GM12878 (cell line): Measurements from ENCODE around the gene AFG1L. TPM values are rescaled to one million over a fixed set of nuclear protein-coding genes. Genes with fewer than 3 reads are reported as not detected.

Experiments
- ATAC-seq: fragments of 200-7000 bp; cut with Tn5 transposase; 3 replicates; pipeline ENCODE4 v1.9.1; 2020; ENCODE audit warnings: mild to moderate bottlenecking, moderate library complexity
- BruUV-seq: library from RNA; stranded (reverse); fragments of 400-500 nt; replicated peaks from 2 replicates; lab custom pipeline; 2021; lab: Mats Ljungman, UMichigan
- CTCF ChIA-PET: fragments of 300-600 bp; sonication (Branson Sonifier 250); formaldehyde crosslinking; extraction: SDS; loops from one replicate; lab custom pipeline; 2021; ENCODE audit warnings: inconsistent platforms; lab: Yijun Ruan, JAX
- POLR2A ChIA-PET: fragments of 350-600 bp; formaldehyde crosslinking; extraction: SDS; loops from one replicate; lab custom pipeline; 2021; ENCODE audit warnings: inconsistent platforms; lab: Charles Lee
- RAD21 ChIA-PET: fragments of 300-600 bp; sonication (Branson Sonifier 250); formaldehyde crosslinking; loops from one replicate; lab custom pipeline; 2023; ENCODE audit warnings: antibody characterized with exemption; ENCODE audit not compliant: unreplicated experiment; lab: Charles Lee
- SMC1A ChIA-PET: fragments of 300-600 bp; sonication (Branson Sonifier 250); formaldehyde crosslinking; loops from one replicate; lab custom pipeline; 2023; ENCODE audit not compliant: unreplicated experiment, uncharacterized antibody; lab: Charles Lee
- DNase-seq: peaks from one replicate; pipeline ENCODE4 v3.0.0-alpha.2; 2011; ENCODE audit warnings: low read depth, low spot score
- FAIRE-seq: peaks from 3 replicates; lab custom pipeline; 2011; peaks lifted over from hg19 to GRCh38; lab: Jason Lieb, UNC
- H2AFZ ChIP-seq: 2 replicates; pipeline ENCODE4 v1.6.0; 2011; ENCODE audit warnings: low read depth, low read length, control low read depth; ENCODE audit not compliant: control insufficient read depth
- H3K27ac ChIP-seq: 2 replicates; pipeline ENCODE4 v1.5.1; 2011; ENCODE audit warnings: control low read depth; ENCODE audit not compliant: control insufficient read depth, insufficient read depth
- H3K27me3 ChIP-seq, 2 experiments: replicated peaks in 1 of 2; 2 replicates each; pipeline versions ENCODE4 v1.6.0 to v1.6.1; 2011; ENCODE audit warnings: low read length in 1 of 2; ENCODE audit not compliant: control insufficient read depth in 2 of 2, insufficient read depth in 2 of 2
- H3K36me3 ChIP-seq, 2 experiments: 2 replicates each; pipeline ENCODE4 v1.5.1; 2011; ENCODE audit warnings: low read length in 1 of 2; ENCODE audit not compliant: control insufficient read depth in 2 of 2, insufficient read depth in 2 of 2
- H3K4me1 ChIP-seq: 2 replicates; pipeline ENCODE4 v1.6.1; 2011; ENCODE audit warnings: mild to moderate bottlenecking, low read length, moderate library complexity, mixed read lengths; ENCODE audit not compliant: control insufficient read depth, insufficient read depth
- H3K4me2 ChIP-seq: 2 replicates; pipeline ENCODE4 v1.6.0; 2011; ENCODE audit warnings: control low read depth; ENCODE audit not compliant: control insufficient read depth, insufficient read depth
- H3K4me3 ChIP-seq: fragments of 200-600 bp; sonication (generic); 2 replicates; pipeline ENCODE4 v1.5.1; 2016
- H3K79me2 ChIP-seq: 2 replicates; pipeline ENCODE4 v1.6.0; 2011; ENCODE audit warnings: low read length; ENCODE audit not compliant: control insufficient read depth, insufficient read depth
- H3K9ac ChIP-seq: 2 replicates; pipeline ENCODE4 v1.8.0; 2011; ENCODE audit warnings: low read length, control low read depth, mixed read lengths; ENCODE audit not compliant: control insufficient read depth, insufficient read depth
- H3K9me3 ChIP-seq: replicated peaks from 3 replicates; pipeline ENCODE4 v1.5.1; 2011; ENCODE audit warnings: mild to moderate bottlenecking, low read length; ENCODE audit not compliant: control insufficient read depth, insufficient read depth
- H4K20me1 ChIP-seq: 2 replicates; pipeline ENCODE4 v1.6.0; 2011; ENCODE audit not compliant: control insufficient read depth, insufficient read depth
- ASH2L ChIP-seq: fragments of 300-600, 200-600 bp; sonication (generic); IDR thresholded peaks from 2 replicates; pipeline ENCODE4 v1.6.1; 2017; ENCODE audit warnings: low read depth, mild to moderate bottlenecking, borderline replicate concordance
- CEBPB ChIP-seq, 2 experiments: fragments of 150-350 bp in 1 of 2; IDR thresholded peaks; 2 replicates each; pipeline ENCODE4 v1.6.1; 2012 to 2014; ENCODE audit warnings: low read depth in 2 of 2, low read length in 2 of 2, borderline replicate concordance in 1 of 2, inconsistent platforms in 1 of 2
- CREB1 ChIP-seq: IDR thresholded peaks from 2 replicates; pipeline ENCODE4 v1.6.1; 2012; ENCODE audit warnings: low read depth, mild to moderate bottlenecking, inconsistent platforms
- IRF4 ChIP-seq: IDR thresholded peaks from 2 replicates; pipeline ENCODE4 v1.6.1; 2011; ENCODE audit warnings: low read depth, low read length
- RAD21 ChIP-seq: IDR thresholded peaks from 2 replicates; pipeline ENCODE4 v1.6.1; 2011; ENCODE audit warnings: mild to moderate bottlenecking, low read depth, low read length, moderate library complexity; ENCODE audit not compliant: insufficient read depth
- RCOR1 ChIP-seq: conservative IDR thresholded peaks from 2 replicates; pipeline ENCODE4 v1.6.1; 2012; ENCODE audit warnings: low read depth, low read length, improper control_type of control experiment
- SIN3A ChIP-seq: IDR thresholded peaks from 2 replicates; pipeline ENCODE4 v1.6.1; 2012; ENCODE audit warnings: low read depth, low read length, improper control_type of control experiment
- SPI1 ChIP-seq: IDR thresholded peaks from 2 replicates; pipeline ENCODE4 v1.6.1; 2011; ENCODE audit warnings: low read depth, mild to moderate bottlenecking, low read length, moderate library complexity, borderline replicate concordance; ENCODE audit not compliant: insufficient read depth
- SRF ChIP-seq, 2 experiments: IDR thresholded peaks; 2 replicates each; pipeline ENCODE4 v1.6.1; 2011; ENCODE audit warnings: low read depth in 2 of 2, low read length in 2 of 2, mild to moderate bottlenecking in 1 of 2, moderate library complexity in 1 of 2
- SUPT20H ChIP-seq: IDR thresholded peaks from 2 replicates; pipeline ENCODE4 v1.6.1; 2011; ENCODE audit warnings: low read depth, mild to moderate bottlenecking, low read length, moderate library complexity, borderline replicate concordance; ENCODE audit not compliant: control insufficient read depth
- TBL1XR1 ChIP-seq: IDR thresholded peaks from 2 replicates; pipeline ENCODE4 v1.6.1; 2012; ENCODE audit warnings: low read depth, low read length, improper control_type of control experiment
- WRNIP1 ChIP-seq: IDR thresholded peaks from 2 replicates; pipeline ENCODE4 v1.6.1; 2011; ENCODE audit warnings: low read depth, low read length, improper control_type of control experiment, borderline replicate concordance
- YY1 ChIP-seq: IDR thresholded peaks from 2 replicates; pipeline ENCODE4 v1.6.1; 2011; ENCODE audit warnings: low read depth, mild to moderate bottlenecking, low read length
- ZNF24 ChIP-seq: fragments of 450-650 bp; IDR thresholded peaks from 2 replicates; pipeline ENCODE4 v1.6.1; 2017; ENCODE audit warnings: antibody characterized with exemption, mild to moderate bottlenecking
- WGBS: methylation state at CpG from one replicate; pipeline ENCODE4 v1.1.6; 2016; ENCODE audit warnings: low lambda C conversion rate; ENCODE audit not compliant: insufficient replicate concordance, insufficient coverage; ENCODE audit errors: missing lambda C conversion rate; 5-methylcytosine and 5-hydroxymethylcytosine counted together
- in situ Hi-C: fragments of 300-500 bp; cut with MboI; formaldehyde crosslinking; loops from 9 replicates; pipeline ENCODE4 v1.14.3; 2018; ENCODE audit warnings: mixed read lengths
- intact Hi-C: fragments of 100-400 bp; cut with micrococcal nuclease; formaldehyde crosslinking; loops from one replicate; pipeline ENCODE4 v1.14.2; 2022; ENCODE audit not compliant: unreplicated experiment
- polyA plus RNA-seq, 11 experiments: library from polyadenylated mRNA; depleted of rRNA in 4 of 11; unstranded in 6 of 11; stranded (reverse) in 5 of 11; fragments of >200 nt; fragmentation: Nextera tagmentation in 4 of 11; fragmentation: Illumina TruSeq in 1 of 11; extraction: Ambion mirVana in 4 of 11; extraction: Trizol in 1 of 11; gene quantifications; 1 replicate in 1 of 11; 2 replicates in 10 of 11; pipeline versions ENCODE4 v1.2.1 to v1.2.3, GENCODE V29; 2011 to 2016; ENCODE audit warnings: inconsistent platforms in 2 of 11, missing spikeins in 2 of 11, low read depth in 1 of 11
- total RNA-seq, 4 experiments: library from RNA; depleted of rRNA in 3 of 4; stranded (reverse); fragments of >200 nt in 3 of 4; fragmentation: Illumina TruSeq in 1 of 4; extraction: Trizol in 1 of 4; gene quantifications; 2 replicates each; pipeline versions ENCODE4 v1.2.1 to v1.2.3, GENCODE V29; 2013 to 2021
- TF ChIP-seq, protein P1 (sequence below): IDR thresholded peaks from 2 replicates; pipeline ENCODE4 v1.6.1; 2011; ENCODE audit warnings: mild to moderate bottlenecking, low read depth, low read length, moderate library complexity; ENCODE audit not compliant: insufficient replicate concordance
- TF ChIP-seq, protein P2 (sequence below): fragments of 450-650 bp; IDR thresholded peaks from 2 replicates; pipeline ENCODE4 v1.6.1; 2017; ENCODE audit warnings: mild to moderate bottlenecking, moderate library complexity
- TF ChIP-seq, protein P3 (sequence below): fragments of 450-650 bp; IDR thresholded peaks from 2 replicates; pipeline ENCODE4 v1.6.1; 2017; ENCODE audit warnings: mild to moderate bottlenecking

AFG1L gene
- total and polyA plus RNA-seq, 10 of the 15 experiments (the other 5 are each of a cell fraction or from before 2014, with no cell fraction given) = 2.3 to 9.0 (median 4.3) TPM

DNA sequence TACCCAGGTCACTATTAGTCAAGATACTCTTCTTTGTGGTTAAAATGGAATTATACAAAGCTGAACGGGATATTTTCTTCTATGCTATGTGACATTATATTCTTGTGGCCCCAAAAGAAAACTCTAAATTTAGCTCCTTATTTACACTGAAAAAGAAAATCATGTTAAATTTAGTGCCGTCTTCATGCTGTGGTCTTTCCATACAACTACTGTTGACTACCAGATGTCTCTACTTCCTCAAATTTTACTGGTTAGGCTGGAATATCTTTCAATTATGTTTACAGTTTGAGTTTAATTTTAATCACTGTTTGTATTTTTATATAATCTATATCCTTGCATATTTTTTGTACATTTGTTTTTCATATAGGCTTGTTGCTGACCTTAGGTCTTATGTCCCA lies 170.2 kb downstream of the AFG1L start:
- Histone ChIP-seq H3K4me3 (no peak overlapping the region), H3K4me2 (no peak overlapping the region), H3K79me2 (no peaks in the 10 kb centered on the region), H3K9ac (no peak overlapping the region), H3K36me3 (no peaks in the 10 kb centered on the region), H3K27me3 (no peaks in the 10 kb centered on the region; a peak in 1 of 4 replicates), H3K9me3 (no peaks in the 10 kb centered on the region), H4K20me1 (no peaks in the 10 kb centered on the region; the same call in 1 of the 2 replicates), H3K27ac (no peak overlapping the region), H3K4me1 (no peaks in the 10 kb centered on the region), H2AFZ (no peak overlapping the region)
- RAD21 ChIA-PET = no interaction called here
- SMC1A ChIA-PET = no interaction called here
- DNase-seq (no peak), ATAC-seq (no peak), FAIRE-seq (no peak)
- CTCF ChIA-PET = no interaction called here
- TF ChIP-seq YY1 (no peak), IRF4 (no peak), TBL1XR1 (no peak), RCOR1 (no peak), CREB1 (no peak), SIN3A (no peak), ZNF24 (no peak), WRNIP1 (no peak), ASH2L (no peak), RAD21 (no peak), CEBPB (IDR thresholded peaks at IDR 0.05; ENCODE audit: borderline replicate concordance in 1 of 2, low read depth in 2 of 2, low read length in 2 of 2) (no peak), SUPT20H (no peak), SPI1 (no peak), SRF (IDR thresholded peaks at IDR 0.05; ENCODE audit: low read depth in 2 of 2, low read length in 2 of 2) (no peak)
- TF ChIP-seq, protein P1, sequence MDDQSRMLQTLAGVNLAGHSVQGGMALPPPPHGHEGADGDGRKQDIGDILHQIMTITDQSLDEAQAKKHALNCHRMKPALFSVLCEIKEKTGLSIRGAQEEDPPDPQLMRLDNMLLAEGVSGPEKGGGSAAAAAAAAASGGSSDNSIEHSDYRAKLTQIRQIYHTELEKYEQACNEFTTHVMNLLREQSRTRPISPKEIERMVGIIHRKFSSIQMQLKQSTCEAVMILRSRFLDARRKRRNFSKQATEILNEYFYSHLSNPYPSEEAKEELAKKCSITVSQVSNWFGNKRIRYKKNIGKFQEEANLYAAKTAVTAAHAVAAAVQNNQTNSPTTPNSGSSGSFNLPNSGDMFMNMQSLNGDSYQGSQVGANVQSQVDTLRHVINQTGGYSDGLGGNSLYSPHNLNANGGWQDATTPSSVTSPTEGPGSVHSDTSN = no peak
- TF ChIP-seq, protein P2, sequence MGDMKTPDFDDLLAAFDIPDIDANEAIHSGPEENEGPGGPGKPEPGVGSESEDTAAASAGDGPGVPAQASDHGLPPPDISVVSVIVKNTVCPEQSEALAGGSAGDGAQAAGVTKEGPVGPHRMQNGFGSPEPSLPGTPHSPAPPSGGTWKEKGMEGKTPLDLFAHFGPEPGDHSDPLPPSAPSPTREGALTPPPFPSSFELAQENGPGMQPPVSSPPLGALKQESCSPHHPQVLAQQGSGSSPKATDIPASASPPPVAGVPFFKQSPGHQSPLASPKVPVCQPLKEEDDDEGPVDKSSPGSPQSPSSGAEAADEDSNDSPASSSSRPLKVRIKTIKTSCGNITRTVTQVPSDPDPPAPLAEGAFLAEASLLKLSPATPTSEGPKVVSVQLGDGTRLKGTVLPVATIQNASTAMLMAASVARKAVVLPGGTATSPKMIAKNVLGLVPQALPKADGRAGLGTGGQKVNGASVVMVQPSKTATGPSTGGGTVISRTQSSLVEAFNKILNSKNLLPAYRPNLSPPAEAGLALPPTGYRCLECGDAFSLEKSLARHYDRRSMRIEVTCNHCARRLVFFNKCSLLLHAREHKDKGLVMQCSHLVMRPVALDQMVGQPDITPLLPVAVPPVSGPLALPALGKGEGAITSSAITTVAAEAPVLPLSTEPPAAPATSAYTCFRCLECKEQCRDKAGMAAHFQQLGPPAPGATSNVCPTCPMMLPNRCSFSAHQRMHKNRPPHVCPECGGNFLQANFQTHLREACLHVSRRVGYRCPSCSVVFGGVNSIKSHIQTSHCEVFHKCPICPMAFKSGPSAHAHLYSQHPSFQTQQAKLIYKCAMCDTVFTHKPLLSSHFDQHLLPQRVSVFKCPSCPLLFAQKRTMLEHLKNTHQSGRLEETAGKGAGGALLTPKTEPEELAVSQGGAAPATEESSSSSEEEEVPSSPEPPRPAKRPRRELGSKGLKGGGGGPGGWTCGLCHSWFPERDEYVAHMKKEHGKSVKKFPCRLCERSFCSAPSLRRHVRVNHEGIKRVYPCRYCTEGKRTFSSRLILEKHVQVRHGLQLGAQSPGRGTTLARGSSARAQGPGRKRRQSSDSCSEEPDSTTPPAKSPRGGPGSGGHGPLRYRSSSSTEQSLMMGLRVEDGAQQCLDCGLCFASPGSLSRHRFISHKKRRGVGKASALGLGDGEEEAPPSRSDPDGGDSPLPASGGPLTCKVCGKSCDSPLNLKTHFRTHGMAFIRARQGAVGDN = no peak
- TF ChIP-seq, protein P3, sequence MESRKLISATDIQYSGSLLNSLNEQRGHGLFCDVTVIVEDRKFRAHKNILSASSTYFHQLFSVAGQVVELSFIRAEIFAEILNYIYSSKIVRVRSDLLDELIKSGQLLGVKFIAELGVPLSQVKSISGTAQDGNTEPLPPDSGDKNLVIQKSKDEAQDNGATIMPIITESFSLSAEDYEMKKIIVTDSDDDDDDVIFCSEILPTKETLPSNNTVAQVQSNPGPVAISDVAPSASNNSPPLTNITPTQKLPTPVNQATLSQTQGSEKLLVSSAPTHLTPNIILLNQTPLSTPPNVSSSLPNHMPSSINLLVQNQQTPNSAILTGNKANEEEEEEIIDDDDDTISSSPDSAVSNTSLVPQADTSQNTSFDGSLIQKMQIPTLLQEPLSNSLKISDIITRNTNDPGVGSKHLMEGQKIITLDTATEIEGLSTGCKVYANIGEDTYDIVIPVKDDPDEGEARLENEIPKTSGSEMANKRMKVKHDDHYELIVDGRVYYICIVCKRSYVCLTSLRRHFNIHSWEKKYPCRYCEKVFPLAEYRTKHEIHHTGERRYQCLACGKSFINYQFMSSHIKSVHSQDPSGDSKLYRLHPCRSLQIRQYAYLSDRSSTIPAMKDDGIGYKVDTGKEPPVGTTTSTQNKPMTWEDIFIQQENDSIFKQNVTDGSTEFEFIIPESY = no peak
- POLR2A ChIA-PET = no interaction called here
- intact Hi-C loops = no loop called here
- 95% methylated on average over 2 of the region's 2 CpGs for WGBS
- in situ Hi-C loops = no loop called here
- no TSS peak for BruUV-seq
